HG03139 (cell line): ENCODE results near the gene CACNA2D3.

Experiments
- ATAC-seq: cut with Tn5 transposase; IDR thresholded peaks from one replicate; pipeline ENCODE4 v1.9.1; 2021; ENCODE audit not compliant: unreplicated experiment

The CACNA2D3 gene

GRCh38 chr3:54264050-54264449 lies 141.7 kb downstream of the CACNA2D3 start:
- ATAC-seq = no peak

DNA sequence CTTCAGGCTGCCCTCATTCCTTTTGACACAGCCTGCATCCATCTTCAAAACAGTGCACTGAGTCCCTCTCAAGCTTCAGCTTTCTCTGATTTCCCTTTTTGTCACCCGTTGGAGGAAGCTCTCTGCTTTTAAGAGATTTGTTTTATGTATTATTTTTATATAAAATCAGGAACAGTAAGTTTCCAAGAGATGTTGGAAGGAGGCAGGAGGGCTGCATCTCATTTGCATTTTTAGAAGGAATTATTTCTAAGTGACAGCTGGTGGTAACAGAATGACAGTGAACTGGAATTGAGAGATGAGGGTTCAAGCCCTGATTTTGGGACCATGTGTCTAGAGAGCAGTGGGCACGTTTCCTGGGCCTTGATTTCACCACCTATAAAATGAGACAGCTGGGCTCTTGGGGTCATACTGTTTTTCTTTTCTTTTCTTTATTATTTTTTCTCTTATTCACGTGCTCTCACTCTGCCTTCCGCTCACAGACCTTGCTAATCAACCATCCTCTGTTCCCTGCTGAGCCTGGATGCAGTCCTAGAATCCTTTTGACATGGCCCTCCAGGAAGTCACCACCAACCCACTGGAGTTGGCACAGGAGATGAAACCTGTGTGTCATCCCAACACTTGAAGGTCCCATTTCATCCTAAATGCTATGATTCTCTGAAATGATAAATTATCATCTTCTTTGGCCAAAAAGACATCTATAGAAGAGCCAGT lies 148.6 kb downstream of the CACNA2D3 start:
- no peak for ATAC-seq

GRCh38 chr3:54273791-54274190 lies 151.4 kb downstream of the CACNA2D3 start:
- ATAC-seq = no peak

- no peak for ATAC-seq
These were observed 152.3 kb downstream of the CACNA2D3 start for GRCh38 chr3:54274607-54275006.

- no peak for ATAC-seq
These were observed 156.7 kb downstream of the CACNA2D3 start for GRCh38 chr3:54279005-54279583.

- ATAC-seq = no peak
These were observed 161.1 kb downstream of the CACNA2D3 start for GRCh38 chr3:54283470-54283869.

GRCh38 chr3:54294214-54294613 lies 171.9 kb downstream of the CACNA2D3 start:
- ATAC-seq = no peak

GRCh38 chr3:54296531-54296930 lies 174.2 kb downstream of the CACNA2D3 start:
- no peak for ATAC-seq

GRCh38 chr3:54299169-54299935 lies 177.0 kb downstream of the CACNA2D3 start:
- no peak for ATAC-seq

- no peak for ATAC-seq
These were observed 181.4 kb downstream of the CACNA2D3 start for GRCh38 chr3:54303517-54304375.

GRCh38 chr3:54304877-54305276 lies 182.5 kb downstream of the CACNA2D3 start:
- no peak for ATAC-seq

DNA sequence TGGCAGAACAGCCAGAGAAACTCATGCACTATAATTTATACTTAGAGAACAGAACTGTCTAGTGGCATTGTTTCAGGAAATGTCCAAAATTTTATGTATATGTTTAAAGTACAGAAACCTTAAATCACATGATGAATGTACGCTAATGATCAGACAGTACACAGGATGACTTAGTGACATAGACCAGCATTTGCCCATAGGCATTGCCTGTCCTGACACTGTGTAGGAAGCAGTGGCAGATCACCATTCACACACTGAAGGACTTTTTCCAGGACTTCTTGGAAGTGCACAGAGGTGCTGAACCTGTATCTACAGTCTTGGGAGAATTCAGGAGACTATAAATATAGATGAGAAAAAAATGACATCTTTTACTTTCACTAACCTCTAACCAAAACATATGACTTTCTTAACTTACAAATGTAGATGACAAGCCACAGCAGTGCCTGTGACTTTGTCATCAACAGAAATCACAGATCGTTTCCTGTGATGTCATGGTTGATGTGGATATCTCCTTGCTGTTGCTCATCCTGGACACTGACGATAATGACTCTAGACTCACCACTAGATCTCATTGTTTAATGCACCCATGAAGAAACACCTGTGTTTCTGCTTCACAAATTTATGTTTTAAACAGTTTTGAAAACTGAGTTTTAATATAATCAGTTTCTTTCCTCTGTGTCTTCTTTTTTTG lies 183.2 kb downstream of the CACNA2D3 start:
- no peak for ATAC-seq

GRCh38 chr3:54307566-54308180 lies 185.3 kb downstream of the CACNA2D3 start:
- ATAC-seq = no peak

DNA sequence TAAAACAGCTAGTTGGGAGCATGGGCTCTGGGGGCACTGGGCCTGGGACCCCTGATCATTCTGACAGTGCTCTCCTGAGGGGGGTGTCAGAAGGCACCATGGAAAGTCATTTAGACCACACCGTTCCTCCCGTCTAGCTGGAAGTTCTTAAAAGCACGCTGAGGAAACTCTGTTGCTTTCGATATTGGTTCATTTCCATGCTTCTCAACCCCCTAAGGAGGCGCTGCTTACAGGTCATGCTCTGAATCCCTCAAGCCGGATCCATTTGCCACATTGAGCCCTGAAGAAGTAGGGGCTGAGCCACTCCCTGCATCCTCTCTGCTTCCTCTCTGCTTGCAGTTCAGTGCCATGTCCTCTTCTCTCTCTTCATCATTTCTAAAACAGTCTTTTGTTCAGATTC lies 187.2 kb downstream of the CACNA2D3 start:
- no peak for ATAC-seq

GRCh38 chr3:54311211-54311747 lies 188.9 kb downstream of the CACNA2D3 start:
- no peak for ATAC-seq

DNA sequence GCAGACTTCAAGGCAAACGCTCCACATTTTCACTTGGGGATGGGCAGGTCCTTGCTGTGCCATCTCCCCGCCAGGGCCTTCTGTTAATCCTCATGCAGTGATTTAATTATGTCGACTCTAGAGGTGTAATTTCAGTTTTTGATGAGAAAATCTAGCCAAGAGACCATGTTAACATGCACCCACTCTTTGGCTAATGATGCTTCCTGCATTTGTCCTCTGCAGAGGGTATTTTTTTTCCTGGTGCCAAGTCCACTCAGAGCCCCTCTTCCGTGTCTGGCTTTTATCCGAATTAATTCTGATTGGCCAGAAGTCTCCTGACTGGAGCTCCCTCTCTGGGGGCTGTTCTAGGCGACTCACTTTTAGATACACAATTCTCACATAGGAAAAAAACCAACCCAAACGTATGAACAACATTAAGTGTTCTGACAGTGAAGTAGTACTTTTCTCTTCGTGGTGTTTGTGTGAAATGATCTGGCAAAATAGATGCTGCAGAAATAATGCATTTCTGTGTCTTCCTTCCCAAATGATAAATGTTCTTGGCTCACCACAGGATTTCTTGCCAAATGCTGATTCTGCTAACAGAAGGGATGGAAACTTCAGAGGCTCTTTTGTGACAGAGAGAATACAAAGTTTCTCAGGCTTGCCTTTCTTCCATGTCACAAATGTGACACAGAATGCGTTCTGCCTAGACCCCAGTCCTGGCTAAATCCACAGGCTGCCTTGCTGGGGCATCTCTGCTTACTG lies 190.0 kb downstream of the CACNA2D3 start:
- no peak for ATAC-seq

- ATAC-seq = no peak
These were observed 191.1 kb downstream of the CACNA2D3 start for GRCh38 chr3:54313418-54313817.

GRCh38 chr3:54321520-54321919 lies 199.2 kb downstream of the CACNA2D3 start:
- no peak for ATAC-seq

- ATAC-seq = no peak
These were observed 200.0 kb downstream of the CACNA2D3 start for GRCh38 chr3:54322354-54322753.
